CD1c-positive myeloid dendritic cell (primary cell): ENCODE data around the gene CDK16.

ENCODE experiments used
- DNase-seq: peaks from one replicate; pipeline ENCODE4 v3.0.0-alpha.2; 2016; ENCODE audit errors: extremely low spot score

The CDK16 gene

GRCh38 chrX:47186096-47186740 is 32.3 kb upstream of the CDK16 start:
- DNase-seq, result no peak

DNA sequence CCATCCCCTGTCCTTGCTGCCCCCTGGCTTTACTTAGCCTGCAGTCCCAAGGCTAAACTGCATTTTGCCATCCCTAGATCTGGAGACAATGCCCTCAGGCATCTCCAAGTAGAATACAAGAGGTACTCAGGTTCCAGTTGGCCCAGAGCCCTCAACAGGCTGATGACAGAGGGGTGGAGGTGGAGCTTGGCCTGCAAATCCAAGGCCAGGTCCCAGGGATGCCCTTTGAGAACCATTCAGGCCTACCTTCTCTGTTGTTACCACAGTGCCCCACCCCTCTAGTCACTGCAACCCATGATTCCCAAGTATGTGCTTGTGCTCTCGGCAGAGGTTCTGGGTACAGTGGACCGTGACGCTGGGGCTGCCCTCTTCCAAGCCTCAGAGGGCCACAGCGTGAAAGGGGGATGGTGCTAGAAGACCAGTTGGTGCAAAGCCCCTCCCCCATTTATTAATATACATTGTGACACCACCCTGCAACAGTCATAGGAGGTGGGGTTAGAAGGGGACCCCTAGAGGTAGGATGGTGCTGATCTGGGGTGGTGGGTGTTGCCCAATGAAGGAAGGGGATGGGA is 31.3 kb upstream of the CDK16 start:
- no peak for DNase-seq

GRCh38 chrX:47189906-47190305 is 28.6 kb upstream of the CDK16 start:
- no peak for DNase-seq

DNA sequence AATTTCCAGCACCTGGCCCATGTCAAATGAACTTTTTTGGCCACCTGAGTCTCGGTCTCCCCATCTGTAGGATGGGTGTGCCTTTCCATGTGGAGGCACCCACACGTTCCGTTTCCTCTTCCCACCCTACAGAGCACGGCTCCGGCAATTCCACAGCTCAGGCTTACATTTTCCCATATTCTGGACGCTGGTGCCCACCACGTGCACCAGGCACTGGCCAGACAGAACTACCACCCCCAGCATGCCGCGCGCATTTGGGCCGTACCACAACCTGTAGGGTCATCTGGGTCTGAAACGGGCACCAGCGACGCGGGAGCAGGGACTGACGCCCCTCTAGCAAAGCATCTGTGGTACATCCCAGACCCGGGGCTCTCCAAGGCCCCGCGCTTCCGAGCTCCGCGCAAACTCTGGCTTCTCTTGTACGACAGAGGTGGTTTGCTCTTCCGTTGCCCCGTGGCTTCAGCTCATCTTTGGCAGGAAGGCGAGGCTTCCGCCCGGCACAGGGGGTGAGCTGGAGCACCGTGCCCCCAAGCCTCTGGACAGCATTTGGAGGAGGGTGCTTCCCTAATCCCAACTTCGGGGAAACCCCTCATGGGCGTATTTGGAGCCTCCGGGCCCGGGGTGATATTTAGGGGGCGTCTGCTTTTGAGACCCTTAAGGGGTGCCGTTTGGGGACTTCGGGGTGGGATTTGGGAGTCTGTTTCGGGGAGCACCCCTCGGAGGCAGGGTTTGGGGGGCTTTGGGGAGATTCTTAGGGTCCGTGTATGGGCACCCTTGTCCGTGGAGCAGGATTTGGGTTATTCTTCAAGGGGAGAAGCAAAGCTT is 27.8 kb upstream of the CDK16 start:
- DNase-seq, result peak; percentile 78

GRCh38 chrX:47191331-47191730 is 27.1 kb upstream of the CDK16 start:
- DNase-seq, result peak; percentile 22

- no peak for DNase-seq
These were observed 26.6 kb upstream of the CDK16 start for GRCh38 chrX:47191806-47192401.

DNA sequence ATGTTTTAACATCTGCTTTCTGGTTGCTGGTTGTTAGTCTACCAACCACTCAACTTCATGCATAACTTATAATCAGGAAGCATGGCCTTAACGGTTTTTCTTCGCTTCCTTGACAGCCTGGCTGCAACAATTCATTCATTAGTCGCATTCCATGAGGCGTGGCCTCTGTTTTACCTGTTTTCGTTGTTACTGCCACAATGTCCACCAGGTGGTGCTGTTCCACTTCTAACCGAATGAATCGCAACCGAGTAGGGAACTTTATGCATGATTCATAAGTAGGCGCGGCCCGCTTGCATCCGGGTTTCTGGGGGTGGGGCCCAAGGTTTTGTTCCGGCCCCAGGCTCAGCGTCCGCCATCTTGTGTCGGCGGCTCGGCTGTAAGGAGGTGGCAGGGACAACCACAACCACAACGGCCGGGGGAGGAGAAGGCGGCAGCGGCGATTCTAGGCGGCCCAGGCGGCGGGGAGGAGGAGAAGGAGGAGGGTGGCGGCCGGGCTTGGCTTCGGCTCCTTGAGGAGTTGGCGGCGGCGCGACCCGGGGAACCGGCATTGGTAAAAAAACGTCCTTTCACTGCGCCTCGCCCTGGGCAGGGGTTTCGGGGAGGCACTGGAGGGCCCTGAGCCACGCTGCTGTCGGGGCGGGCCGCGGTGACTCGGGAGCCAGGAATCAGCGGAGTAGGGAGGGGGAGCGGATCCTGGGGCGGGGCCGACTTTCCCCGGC is 24.8 kb upstream of the CDK16 start, which contains the start of gene UBA1:
UBA1 (plus strand) TSS at position 355 of the 719 bp plus-strand sequence. CDS start 4,974 bp downstream, outside the sequence.
- peak; percentile 96 for DNase-seq

- no peak for DNase-seq
These were observed 24.2 kb upstream of the CDK16 start for GRCh38 chrX:47194194-47194787.

GRCh38 chrX:47196098-47196497 is 22.4 kb upstream of the CDK16 start:
- peak; percentile 12 for DNase-seq

- peak; percentile 28 for DNase-seq
These were observed 21.0 kb upstream of the CDK16 start for GRCh38 chrX:47197526-47197925.

GRCh38 chrX:47198026-47198686 is 20.3 kb upstream of the CDK16 start:
- DNase-seq, result no peak

DNA sequence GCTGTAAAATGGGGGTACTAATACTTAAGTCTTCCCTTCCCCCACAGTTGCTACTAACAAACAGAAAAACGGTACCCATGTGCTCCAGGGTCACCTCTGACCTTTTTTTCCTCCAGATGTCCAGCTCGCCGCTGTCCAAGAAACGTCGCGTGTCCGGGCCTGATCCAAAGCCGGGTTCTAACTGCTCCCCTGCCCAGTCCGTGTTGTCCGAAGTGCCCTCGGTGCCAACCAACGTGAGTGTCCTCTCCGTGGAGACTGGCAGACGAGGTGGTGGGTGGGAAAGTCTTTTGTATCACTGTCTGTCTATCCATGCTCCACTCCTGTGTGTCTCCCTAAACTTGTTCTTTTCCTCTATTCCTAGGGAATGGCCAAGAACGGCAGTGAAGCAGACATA is 19.8 kb upstream of the CDK16 start:
- no peak for DNase-seq

DNA sequence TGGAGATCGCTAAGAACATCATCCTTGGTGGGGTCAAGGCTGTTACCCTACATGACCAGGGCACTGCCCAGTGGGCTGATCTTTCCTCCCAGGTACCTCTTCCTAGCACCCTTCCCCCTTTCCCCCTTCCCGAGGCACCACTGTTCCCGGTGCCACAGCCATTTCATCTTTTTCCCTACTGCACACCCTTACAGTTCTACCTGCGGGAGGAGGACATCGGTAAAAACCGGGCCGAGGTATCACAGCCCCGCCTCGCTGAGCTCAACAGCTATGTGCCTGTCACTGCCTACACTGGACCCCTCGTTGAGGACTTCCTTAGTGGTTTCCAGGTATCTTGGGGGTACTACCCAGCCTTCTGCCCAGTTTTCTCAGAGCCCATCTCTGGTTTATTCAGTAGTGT is 19.2 kb upstream of the CDK16 start:
- no peak for DNase-seq

- DNase-seq, result no peak
These were observed 17.9 kb upstream of the CDK16 start for GRCh38 chrX:47200385-47201150.

DNA sequence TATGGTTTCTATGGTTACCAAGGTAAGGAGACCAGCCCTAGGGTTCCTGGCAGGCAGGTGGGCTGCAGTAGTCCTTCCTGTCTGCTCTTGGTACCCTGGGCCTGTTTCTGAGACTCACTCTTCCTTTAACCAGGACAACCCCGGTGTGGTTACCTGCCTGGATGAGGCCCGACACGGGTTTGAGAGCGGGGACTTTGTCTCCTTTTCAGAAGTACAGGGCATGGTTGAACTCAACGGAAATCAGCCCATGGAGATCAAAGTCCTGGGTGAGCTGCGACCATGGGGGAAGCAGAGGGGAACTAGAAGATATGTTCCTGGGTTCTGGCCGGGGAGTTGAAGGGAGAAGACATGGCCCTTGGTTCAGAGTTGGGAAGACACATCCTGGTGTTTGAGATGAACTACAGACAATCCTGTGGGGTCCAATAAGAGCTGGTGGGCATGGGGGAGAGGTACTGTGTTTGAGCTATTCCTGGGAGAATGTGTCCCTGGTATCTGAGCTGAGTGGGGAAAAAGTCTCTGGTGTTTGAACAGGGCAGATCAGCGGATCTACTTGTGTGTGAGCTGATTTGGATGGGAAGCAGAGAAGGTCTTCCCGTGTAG is 17.0 kb upstream of the CDK16 start:
- DNase-seq, result no peak

DNA sequence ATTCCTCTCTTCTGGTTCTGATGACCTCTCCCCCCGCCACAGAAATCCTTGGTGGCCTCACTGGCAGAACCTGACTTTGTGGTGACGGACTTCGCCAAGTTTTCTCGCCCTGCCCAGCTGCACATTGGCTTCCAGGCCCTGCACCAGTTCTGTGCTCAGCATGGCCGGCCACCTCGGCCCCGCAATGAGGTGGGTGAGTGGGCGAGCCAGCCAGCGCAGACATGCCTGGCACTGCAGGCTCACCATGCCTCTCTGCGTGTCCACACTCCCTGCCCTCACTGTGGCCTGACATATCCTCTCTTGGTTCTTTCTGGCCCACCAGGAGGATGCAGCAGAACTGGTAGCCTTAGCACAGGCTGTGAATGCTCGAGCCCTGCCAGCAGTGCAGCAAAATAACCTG is 16.2 kb upstream of the CDK16 start:
- no peak for DNase-seq

GRCh38 chrX:47202877-47203276 is 15.6 kb upstream of the CDK16 start:
- DNase-seq, result no peak

- no peak for DNase-seq
These were observed 13.5 kb upstream of the CDK16 start for GRCh38 chrX:47204970-47205369.

DNA sequence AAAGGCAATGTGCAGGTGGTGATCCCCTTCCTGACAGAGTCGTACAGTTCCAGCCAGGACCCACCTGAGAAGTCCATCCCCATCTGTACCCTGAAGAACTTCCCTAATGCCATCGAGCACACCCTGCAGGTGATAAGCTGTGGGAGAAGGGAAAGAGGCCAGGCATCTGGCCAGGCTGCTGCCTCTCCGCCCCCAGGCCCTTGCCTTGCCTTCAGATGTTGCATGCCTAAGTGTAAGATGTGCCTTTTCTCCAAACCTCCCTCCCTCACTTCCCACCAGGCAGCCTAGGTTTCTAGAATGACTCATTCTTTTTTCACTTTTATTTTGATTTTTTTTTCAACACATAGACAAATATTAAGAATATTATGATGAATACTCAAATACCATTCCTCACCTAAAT is 12.2 kb upstream of the CDK16 start:
- no peak for DNase-seq

- DNase-seq, result no peak
These were observed 10.4 kb upstream of the CDK16 start for GRCh38 chrX:47208108-47208507.
